Upper lobe of right lung (tissue), 1 donor: ENCODE data around the gene CAVIN3. TPM values are rescaled to one million over a fixed set of nuclear protein-coding genes. Genes with fewer than 3 reads are reported as not detected.
"Not testable (repeated sequence)": the region's sequence is repeated elsewhere in the genome, so short reads cannot be mapped to it uniquely, and the experiment has no call there.

Source experiments
- ATAC-seq: fragments of 200-7000 bp; cut with Tn5 transposase; one replicate; pipeline ENCODE4 v1.9.1; 2020; ENCODE audit warnings: mild to moderate bottlenecking, moderate library complexity
- DNase-seq: peaks from one replicate; pipeline ENCODE4 v3.0.0-alpha.2; 2020
- H3K27ac ChIP-seq: fragments of 200-600 bp; one replicate; pipeline ENCODE4 v1.8.0; 2022
- H3K27me3 ChIP-seq: fragments of 200-600 bp; one replicate; pipeline ENCODE4 v1.8.0; 2022; ENCODE audit warnings: mild to moderate bottlenecking
- H3K36me3 ChIP-seq: fragments of 200-600 bp; one replicate; pipeline ENCODE4 v1.8.0; 2022
- H3K4me1 ChIP-seq: fragments of 200-600 bp; one replicate; pipeline ENCODE4 v1.8.0; 2022
- H3K4me3 ChIP-seq: fragments of 200-600 bp; one replicate; pipeline ENCODE4 v1.8.0; 2022; ENCODE audit warnings: mild to moderate bottlenecking
- H3K9me3 ChIP-seq: fragments of 200-600 bp; one replicate; pipeline ENCODE4 v1.8.0; 2022
- intact Hi-C: fragments of 100-400 bp; cut with DNase I; formaldehyde crosslinking; loops from one replicate; pipeline ENCODE4 v1.11.0; 2022
- total RNA-seq: library from RNA; stranded (reverse); fragmentation: NEBNext Ultra II Directional; extraction: Animal tissue kit (Norgen Biotek cat#: 25700); gene quantifications from one replicate; pipeline ENCODE4 v1.2.1, GENCODE V29; 2021
- TF ChIP-seq, protein P1 (sequence below): fragments of 200-600 bp; IDR thresholded peaks from one replicate; pipeline ENCODE4 v1.8.0; 2022; ENCODE audit warnings: antibody characterized with exemption
- donor health status: DM: no; HTN: yes; CAD: no; lungs with severe emphysema.

CAVIN3 gene
- total RNA-seq, 1 donor from 2014 or later: 48.8 TPM

DNA sequence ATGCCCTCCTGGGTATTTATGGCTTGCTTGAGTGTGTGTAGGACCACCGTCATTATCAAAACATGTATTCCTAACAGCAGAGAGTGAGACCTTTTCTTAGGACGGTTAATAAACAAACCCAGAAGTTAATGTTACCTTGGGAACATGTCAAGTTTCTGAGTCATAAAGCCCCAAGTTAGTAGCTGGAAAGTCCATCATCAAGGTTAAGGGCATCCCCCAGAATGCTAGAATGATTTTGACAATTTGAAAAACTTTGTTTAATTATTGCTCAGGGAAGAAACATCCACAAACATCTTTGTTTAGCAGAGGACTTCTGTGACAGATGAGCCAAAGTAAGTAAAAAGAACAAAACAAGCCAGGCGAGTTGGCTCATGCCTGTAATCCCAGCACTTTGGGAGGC, 20.0 kb downstream of the CAVIN3 start:
- DNase-seq (no peak), ATAC-seq (no peak)
- Histone ChIP-seq H3K4me3 (no peak overlapping the region), H3K36me3 (no peaks in the 10 kb centered on the region), H3K9me3 (no peaks in the 10 kb centered on the region), H3K4me1 (no peaks in the 10 kb centered on the region), H3K27me3 (no peaks in the 10 kb centered on the region), H3K27ac (no peak overlapping the region)
- TF ChIP-seq, protein P1, sequence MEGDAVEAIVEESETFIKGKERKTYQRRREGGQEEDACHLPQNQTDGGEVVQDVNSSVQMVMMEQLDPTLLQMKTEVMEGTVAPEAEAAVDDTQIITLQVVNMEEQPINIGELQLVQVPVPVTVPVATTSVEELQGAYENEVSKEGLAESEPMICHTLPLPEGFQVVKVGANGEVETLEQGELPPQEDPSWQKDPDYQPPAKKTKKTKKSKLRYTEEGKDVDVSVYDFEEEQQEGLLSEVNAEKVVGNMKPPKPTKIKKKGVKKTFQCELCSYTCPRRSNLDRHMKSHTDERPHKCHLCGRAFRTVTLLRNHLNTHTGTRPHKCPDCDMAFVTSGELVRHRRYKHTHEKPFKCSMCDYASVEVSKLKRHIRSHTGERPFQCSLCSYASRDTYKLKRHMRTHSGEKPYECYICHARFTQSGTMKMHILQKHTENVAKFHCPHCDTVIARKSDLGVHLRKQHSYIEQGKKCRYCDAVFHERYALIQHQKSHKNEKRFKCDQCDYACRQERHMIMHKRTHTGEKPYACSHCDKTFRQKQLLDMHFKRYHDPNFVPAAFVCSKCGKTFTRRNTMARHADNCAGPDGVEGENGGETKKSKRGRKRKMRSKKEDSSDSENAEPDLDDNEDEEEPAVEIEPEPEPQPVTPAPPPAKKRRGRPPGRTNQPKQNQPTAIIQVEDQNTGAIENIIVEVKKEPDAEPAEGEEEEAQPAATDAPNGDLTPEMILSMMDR: no peak
- intact Hi-C loops: no loop called here

DNA sequence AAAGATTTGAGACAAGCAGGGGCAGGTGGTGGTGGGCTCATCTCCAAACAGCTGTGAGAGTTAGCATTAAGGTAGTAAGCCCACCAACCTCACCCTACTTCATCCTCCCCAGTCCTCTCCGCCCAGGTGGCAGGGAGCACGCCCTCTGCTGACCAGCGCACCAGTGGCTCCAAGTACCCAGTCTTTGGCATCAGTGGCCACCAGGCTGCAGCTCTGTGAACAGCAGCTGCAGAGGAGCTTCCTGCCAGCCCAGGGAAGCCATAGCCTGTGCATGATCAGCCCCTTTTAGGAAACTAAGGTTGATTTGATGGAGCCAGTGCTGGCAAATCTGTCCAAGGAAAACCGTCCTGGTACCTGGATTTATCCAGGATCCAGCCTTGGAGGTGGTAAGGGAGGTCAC, 21.7 kb downstream of the CAVIN3 start:
- TF ChIP-seq, protein P1: peak; percentile 43
- intact Hi-C loops: no loop called here
- H3K9me3 ChIP-seq: no peaks in the 10 kb centered on the region
- peak; percentile 76 for ATAC-seq
- H3K27ac ChIP-seq: no peak overlapping the region
- no peaks in the 10 kb centered on the region for H3K36me3 ChIP-seq
- peak; percentile 65 for DNase-seq
- no peaks in the 10 kb centered on the region for H3K4me1 ChIP-seq
- H3K4me3 ChIP-seq: no peak overlapping the region
- no peaks in the 10 kb centered on the region for H3K27me3 ChIP-seq

DNA sequence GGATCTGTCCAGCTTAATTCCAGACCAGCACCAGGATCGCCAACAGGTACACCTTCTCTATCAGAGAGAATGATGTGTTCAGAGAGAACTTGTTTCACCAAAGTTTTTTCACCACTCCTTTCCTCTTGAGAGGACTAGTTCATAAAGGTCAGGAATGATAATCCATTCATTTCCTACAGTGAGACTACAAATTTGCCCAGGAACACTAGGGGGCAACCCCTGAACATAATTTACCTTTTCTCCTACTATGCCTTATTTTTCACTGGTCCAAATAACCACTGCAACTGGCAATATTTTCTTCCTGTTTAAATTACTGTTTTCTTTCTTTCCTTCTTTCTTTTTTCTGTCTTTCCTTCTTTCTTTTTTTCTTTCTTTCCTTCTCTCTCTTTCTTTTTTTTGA, 22.5 kb downstream of the CAVIN3 start:
- TF ChIP-seq, protein P1: peak; percentile 48
- intact Hi-C loops: no loop called here

DNA sequence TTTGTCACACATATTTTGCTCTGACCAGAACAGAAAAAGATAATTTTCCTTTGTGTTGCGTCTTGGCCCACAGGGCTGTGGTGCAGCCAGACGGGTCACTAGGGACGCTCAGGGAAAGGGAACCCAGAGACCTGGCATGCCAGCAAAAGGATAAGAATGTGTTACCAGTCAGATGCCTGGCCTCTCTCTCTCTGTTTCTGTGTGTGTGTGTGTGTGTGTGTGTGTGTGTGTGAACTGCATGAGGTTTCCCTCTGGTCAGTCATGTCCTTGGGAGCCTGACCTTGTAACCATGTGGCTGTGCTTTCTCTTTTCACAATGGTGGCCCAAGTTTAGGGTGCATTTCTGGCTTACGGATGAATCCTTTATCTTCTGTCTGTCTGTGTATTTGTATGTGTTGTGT, 35.3 kb downstream of the CAVIN3 start:
- DNase-seq: no peak

More for the DNA sequence above, 22.5 kb downstream of the CAVIN3 start:
- H3K27ac ChIP-seq: no peak overlapping the region
- DNase-seq (no peak), ATAC-seq (no peak)
- H3K4me1 ChIP-seq: no peaks in the 10 kb centered on the region
- no peaks in the 10 kb centered on the region for H3K9me3 ChIP-seq
- no peaks in the 10 kb centered on the region for H3K36me3 ChIP-seq
- no peak overlapping the region for H3K4me3 ChIP-seq
- H3K27me3 ChIP-seq: no peaks in the 10 kb centered on the region

DNA sequence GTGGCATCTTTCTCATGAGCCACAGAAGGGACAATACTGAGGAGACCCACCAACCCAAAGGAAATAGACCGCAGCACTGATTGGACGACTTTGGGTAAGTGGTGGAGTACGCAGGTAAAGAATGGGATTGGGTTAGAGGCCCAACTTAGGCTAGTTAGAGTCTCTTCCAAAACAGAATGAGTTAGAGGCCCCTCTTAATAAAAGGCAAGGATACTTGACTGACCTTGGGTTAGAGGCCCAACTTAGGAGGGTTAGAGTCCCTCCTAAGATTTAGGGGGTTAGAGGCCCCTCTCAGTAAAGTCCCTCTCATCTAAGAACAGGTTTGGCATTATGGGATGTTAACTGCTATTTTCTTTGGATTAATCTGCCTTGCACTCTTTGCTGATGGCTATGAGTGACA, 36.1 kb downstream of the CAVIN3 start:
- Histone ChIP-seq H3K9me3 (no peaks in the 10 kb centered on the region), H3K27me3 (no peaks in the 10 kb centered on the region), H3K36me3 (no peaks in the 10 kb centered on the region), H3K27ac (no peak overlapping the region), H3K4me3 (no peak overlapping the region), H3K4me1 (no peaks in the 10 kb centered on the region)
- ATAC-seq (no peak), DNase-seq (no peak)
- TF ChIP-seq, protein P1: no peak
- intact Hi-C loops: no loop called here

More for the DNA sequence above, 35.3 kb downstream of the CAVIN3 start:
- intact Hi-C loops: no loop called here
- Histone ChIP-seq H3K27me3 (no peaks in the 10 kb centered on the region), H3K27ac (no peak overlapping the region), H3K4me3 (no peak overlapping the region), H3K4me1 (no peaks in the 10 kb centered on the region), H3K36me3 (no peaks in the 10 kb centered on the region), H3K9me3 (no peaks in the 10 kb centered on the region)
- TF ChIP-seq, protein P1: no peak
- no peak for ATAC-seq

- Histone ChIP-seq H3K27me3 (no peaks in the 10 kb centered on the region), H3K4me3 (no peak overlapping the region), H3K4me1 (no peaks in the 10 kb centered on the region), H3K9me3 (no peaks in the 10 kb centered on the region), H3K36me3 (no peaks in the 10 kb centered on the region), H3K27ac (no peak overlapping the region)
- intact Hi-C loops: no loop called here
- no peak for ATAC-seq
- no peak for DNase-seq
- TF ChIP-seq, protein P1: no peak
Observed at GRCh38 chr11:6283453-6284023, 36.8 kb downstream of the CAVIN3 start.

DNA sequence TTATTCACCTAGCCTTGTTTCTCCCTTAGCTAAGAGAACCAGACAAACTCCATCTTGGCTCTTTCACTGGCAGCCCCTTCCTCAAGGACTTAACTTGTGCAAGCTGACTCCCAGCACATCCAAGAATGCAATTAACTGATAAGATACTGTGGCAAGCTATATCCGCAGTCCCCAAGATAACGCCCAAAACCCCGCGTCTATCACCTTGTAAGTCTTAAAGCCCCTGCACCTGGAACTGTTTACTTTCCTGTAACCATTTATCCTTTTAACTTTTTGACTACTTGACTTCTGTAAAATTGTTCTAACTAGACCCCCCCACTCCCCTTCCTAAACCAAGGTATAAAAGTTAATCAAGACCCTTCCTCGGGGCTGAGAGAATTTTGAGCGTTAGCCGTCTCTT, 39.5 kb downstream of the CAVIN3 start:
- ATAC-seq, DNase-seq, H3K27ac ChIP-seq, intact Hi-C loops, H3K27me3 ChIP-seq, H3K9me3 ChIP-seq, H3K4me1 ChIP-seq, H3K36me3 ChIP-seq, H3K4me3 ChIP-seq: not testable (repeated sequence)
